Transverse colon (tissue), 4 donors: ENCODE results near the gene SAP30BP. TPM values are rescaled to one million over a fixed set of nuclear protein-coding genes. Genes with fewer than 3 reads are reported as not detected.

Experiments
- DNase-seq: peaks from one replicate; pipeline ENCODE4 v3.0.0-alpha.2; 2019
- H3K27ac ChIP-seq, 4 donors: fragments of 200-600 bp; sonication (generic); 2 replicates each; pipeline ENCODE4 v1.5.1; 2016 to 2018; ENCODE audit warnings: inconsistent platforms in 4 of 4
- H3K27me3 ChIP-seq: fragments of 200-600 bp; sonication (generic); 2 replicates; pipeline ENCODE4 v1.5.1; 2017; ENCODE audit warnings: inconsistent platforms
- H3K36me3 ChIP-seq, 4 donors: fragments of 200-600 bp; sonication (generic); 2 replicates each; pipeline ENCODE4 v1.5.1; 2017 to 2019; ENCODE audit warnings: inconsistent platforms in 4 of 4
- H3K4me1 ChIP-seq, 4 donors: fragments of 200-600 bp; sonication (generic); 2 replicates each; pipeline ENCODE4 v1.5.1; 2017 to 2020; ENCODE audit warnings: inconsistent platforms in 4 of 4
- H3K4me3 ChIP-seq, 4 donors: fragments of 200-600 bp; sonication (generic); 1 replicate in 1 of 4; 2 replicates in 3 of 4; pipeline versions ENCODE4 v1.5.1 to v1.6.1; 2017 to 2019; ENCODE audit warnings: inconsistent platforms in 4 of 4
- H3K9me3 ChIP-seq, 2 donors: fragments of 200-600 bp; sonication (generic); 2 replicates each; pipeline ENCODE4 v1.5.1; 2017 to 2019; ENCODE audit warnings: inconsistent platforms in 2 of 2
- EP300 ChIP-seq: sonication (generic); formaldehyde crosslinking; IDR thresholded peaks from one replicate; pipeline ENCODE4 v1.6.1; 2017; ENCODE audit warnings: antibody characterized with exemption, low read depth
- POLR2A ChIP-seq: fragments of 450-650 bp; IDR thresholded peaks from one replicate; pipeline ENCODE4 v1.6.1; 2016; ENCODE audit warnings: antibody characterized with exemption, mild to moderate bottlenecking, moderate library complexity
- POLR2AphosphoS5 ChIP-seq, 3 donors: sonication (generic); formaldehyde crosslinking; IDR thresholded peaks; one replicate each; pipeline ENCODE4 v1.6.1; 2016; ENCODE audit warnings: antibody characterized with exemption in 3 of 3
- WGBS, 2 donors: methylation state at CpG; one replicate each; pipeline ENCODE4 v1.1.5; 2018; ENCODE audit warnings: low coverage in 1 of 2; 5-methylcytosine and 5-hydroxymethylcytosine counted together
- in situ Hi-C, 4 donors: fragments of 200-750 bp; cut with MboI; loops; one replicate each; pipeline versions ENCODE4 v1.15.0 to v1.15.1; 2017; ENCODE audit warnings: low sequenced_read_pairs in 3 of 4, low pct_ligation_motif_present in 1 of 4, low pct_unique_long_range_greater_than_20kb in 1 of 4
- intact Hi-C: fragments of 100-400 bp; cut with DNase I; formaldehyde crosslinking; loops from one replicate; pipeline ENCODE4 v1.15.1; 2023; ENCODE audit warnings: low total_unique reads
- total RNA-seq, 4 donors: library from RNA; depleted of rRNA; stranded (reverse); fragments of >200 nt; gene quantifications; one replicate each; pipeline ENCODE4 v1.1.0, GENCODE V29; 2016
- TF ChIP-seq, protein P1 (sequence below), 5 experiments: fragments of 200-600 bp in 3 of 5; fragments of 450-650 bp in 2 of 5; sonication (generic) in 3 of 5; IDR thresholded peaks; 1 replicate in 2 of 5; 2 replicates in 3 of 5; pipeline ENCODE4 v1.5.1; 2016 to 2017; ENCODE audit warnings: antibody characterized with exemption in 5 of 5, inconsistent platforms in 3 of 5, mild to moderate bottlenecking in 2 of 5, moderate library complexity in 1 of 5

Gene SAP30BP
- total RNA-seq, 4 donors from 2014 or later: 49.0 to 83.8 (median 71.4) TPM

DNA sequence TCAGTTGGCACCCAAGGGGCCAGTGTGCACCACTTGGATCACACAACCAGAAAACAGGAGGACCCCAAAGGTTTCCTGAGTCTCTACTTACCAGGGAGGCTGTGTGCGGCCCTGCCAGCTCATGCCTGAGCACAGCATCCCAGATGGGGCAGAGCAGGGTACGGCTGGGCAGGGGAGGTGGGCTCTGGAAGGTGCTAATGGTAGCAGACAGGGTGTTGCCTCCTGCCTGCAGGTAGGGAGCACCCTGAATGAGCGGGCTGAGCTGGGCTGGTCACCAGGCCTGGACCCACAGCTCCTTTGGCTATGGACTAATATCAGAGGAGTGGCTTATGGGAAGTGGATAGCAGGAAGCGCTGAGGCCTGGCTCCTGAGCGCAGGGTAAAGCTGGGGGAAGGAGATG is 14.8 kb upstream of the SAP30BP start:
- WGBS, 2 donors: 98% methylated on average over 5 of the region's 5 CpGs; no CpG with 5 or more reads in 1 of the 2 donors
- peaks cover 0 to 7% (median 0%) of the 10 kb centered on the region in 4 donors for H3K4me1 ChIP-seq
- in situ Hi-C loops: no loop called here
- no peak for DNase-seq
- H3K27ac ChIP-seq: no peak overlapping the region
- no peaks in the 10 kb centered on the region for H3K9me3 ChIP-seq
- no peaks in the 10 kb centered on the region for H3K27me3 ChIP-seq
- intact Hi-C loops: no loop called here
- H3K4me3 ChIP-seq: no peak overlapping the region
- peaks cover 0 to 18% (median 0%) of the 10 kb centered on the region in 4 donors for H3K36me3 ChIP-seq
- TF ChIP-seq POLR2A (no peak), EP300 (no peak), POLR2AphosphoS5 (IDR thresholded peaks at IDR 0.05) (no peak)
- TF ChIP-seq, protein P1, sequence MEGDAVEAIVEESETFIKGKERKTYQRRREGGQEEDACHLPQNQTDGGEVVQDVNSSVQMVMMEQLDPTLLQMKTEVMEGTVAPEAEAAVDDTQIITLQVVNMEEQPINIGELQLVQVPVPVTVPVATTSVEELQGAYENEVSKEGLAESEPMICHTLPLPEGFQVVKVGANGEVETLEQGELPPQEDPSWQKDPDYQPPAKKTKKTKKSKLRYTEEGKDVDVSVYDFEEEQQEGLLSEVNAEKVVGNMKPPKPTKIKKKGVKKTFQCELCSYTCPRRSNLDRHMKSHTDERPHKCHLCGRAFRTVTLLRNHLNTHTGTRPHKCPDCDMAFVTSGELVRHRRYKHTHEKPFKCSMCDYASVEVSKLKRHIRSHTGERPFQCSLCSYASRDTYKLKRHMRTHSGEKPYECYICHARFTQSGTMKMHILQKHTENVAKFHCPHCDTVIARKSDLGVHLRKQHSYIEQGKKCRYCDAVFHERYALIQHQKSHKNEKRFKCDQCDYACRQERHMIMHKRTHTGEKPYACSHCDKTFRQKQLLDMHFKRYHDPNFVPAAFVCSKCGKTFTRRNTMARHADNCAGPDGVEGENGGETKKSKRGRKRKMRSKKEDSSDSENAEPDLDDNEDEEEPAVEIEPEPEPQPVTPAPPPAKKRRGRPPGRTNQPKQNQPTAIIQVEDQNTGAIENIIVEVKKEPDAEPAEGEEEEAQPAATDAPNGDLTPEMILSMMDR (IDR thresholded peaks at IDR 0.05): no peak

DNA sequence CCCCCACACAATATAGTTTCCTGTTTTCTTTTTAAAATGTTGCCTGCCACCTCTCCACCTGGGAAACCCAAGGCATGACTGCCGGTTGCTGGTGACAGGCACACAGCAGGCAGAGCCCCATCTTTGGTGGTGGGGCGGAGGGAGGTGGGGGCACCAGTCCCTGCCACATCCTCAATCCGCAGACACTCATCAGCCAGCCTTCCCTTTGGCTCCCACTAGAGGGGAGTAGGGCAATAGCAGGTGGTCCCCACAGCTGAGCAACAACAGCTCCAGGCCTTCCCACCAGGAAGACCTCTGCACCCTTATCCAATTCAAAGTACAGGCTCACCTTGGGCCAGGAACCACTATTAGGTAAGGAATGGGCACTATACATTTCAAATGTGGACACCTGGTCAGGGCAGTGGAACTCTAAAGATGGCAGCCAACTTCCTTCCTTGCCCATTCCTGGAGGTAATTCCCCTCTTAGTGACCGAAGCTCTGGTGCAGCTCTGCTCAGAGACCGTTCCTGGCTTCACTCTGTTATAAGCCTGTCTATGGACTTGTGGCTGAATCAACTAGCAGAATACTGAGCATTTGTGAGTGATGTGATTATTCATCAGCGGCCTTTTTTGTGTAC is 14.1 kb upstream of the SAP30BP start:
- peaks cover 0 to 25% (median 0%) of the 10 kb centered on the region in 4 donors for H3K36me3 ChIP-seq
- DNase-seq: no peak
- no peaks in the 10 kb centered on the region for H3K27me3 ChIP-seq
- 76 to 100% methylated on average over 1 to 6 of the region's 6 CpGs for WGBS, 2 donors
- in situ Hi-C loops: no loop called here
- TF ChIP-seq POLR2A: no peak
- TF ChIP-seq, protein P1 (IDR thresholded peaks at IDR 0.05): peak; percentile 38 to 60 (median 49)
- no peaks in the 10 kb centered on the region for H3K9me3 ChIP-seq
- no peak overlapping the region for H3K4me3 ChIP-seq
- no peak overlapping the region for H3K27ac ChIP-seq
- peaks cover 0 to 7% (median 0%) of the 10 kb centered on the region in 4 donors for H3K4me1 ChIP-seq
- intact Hi-C loops: no loop called here

DNA sequence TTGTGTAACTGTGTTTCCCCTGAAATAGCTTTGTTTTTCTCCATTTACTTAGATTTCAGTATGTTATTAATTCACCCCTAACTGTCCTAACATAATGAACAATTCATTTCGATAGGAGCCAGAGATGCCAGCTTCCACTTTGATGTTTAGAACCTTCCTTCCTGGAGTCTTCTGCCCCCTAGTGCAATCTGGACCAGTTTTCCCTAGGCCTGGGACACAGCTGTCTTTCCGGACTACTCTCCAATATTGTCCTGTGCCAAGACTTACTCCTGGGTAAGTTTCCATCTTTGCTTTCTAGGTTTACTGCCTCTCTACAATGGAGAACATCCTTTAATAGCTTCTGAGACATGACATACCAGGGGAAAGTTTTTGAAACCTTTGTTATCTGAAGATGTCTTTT is 13.0 kb upstream of the SAP30BP start:
- TF ChIP-seq EP300: no peak
- TF ChIP-seq, protein P1 (IDR thresholded peaks at IDR 0.05): peak in 1 of 5 experiments; percentile 24

DNA sequence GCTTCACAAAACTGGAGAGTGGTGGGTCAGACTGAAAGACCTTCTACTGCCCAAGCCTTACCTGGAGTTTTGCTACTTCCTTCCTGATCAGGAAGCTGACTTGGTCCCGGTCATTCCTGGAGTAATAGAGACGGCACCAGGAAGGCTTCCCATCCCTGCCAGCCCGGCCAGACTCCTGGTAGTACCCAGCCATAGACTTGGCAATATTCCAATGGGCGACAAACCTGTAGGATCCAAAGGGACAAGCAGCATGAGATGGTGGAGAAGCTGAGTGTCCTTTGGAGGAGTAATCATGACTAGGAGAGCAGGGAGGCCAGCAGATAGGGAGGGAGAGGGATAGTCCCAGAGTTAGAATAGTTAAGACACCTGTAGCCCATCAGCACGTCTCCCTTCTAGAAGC is 8.9 kb upstream of the SAP30BP start:
- H3K4me3 ChIP-seq: no peak overlapping the region
- no peak overlapping the region for H3K27ac ChIP-seq
- in situ Hi-C loops (no loop called here), intact Hi-C loops (no loop called here)
- TF ChIP-seq POLR2A (no peak), EP300 (no peak), POLR2AphosphoS5 (IDR thresholded peaks at IDR 0.05) (no peak)
- TF ChIP-seq, protein P1 (IDR thresholded peaks at IDR 0.05): no peak
- 77 to 88% methylated on average over 2 to 5 of the region's 5 CpGs for WGBS, 2 donors
- H3K36me3 ChIP-seq: peaks cover 0 to 44% (median 7%) of the 10 kb centered on the region in 4 donors
- DNase-seq: no peak
- H3K9me3 ChIP-seq: no peaks in the 10 kb centered on the region
- H3K27me3 ChIP-seq: no peaks in the 10 kb centered on the region
- H3K4me1 ChIP-seq: no peaks in the 10 kb centered on the region

More for the DNA sequence above, 13.0 kb upstream of the SAP30BP start:
- Histone ChIP-seq H3K27ac (no peak overlapping the region), H3K36me3 (peaks cover 0 to 26% (median 0%) of the 10 kb centered on the region in 4 donors), H3K27me3 (no peaks in the 10 kb centered on the region), H3K9me3 (no peaks in the 10 kb centered on the region), H3K4me3 (no peak overlapping the region), H3K4me1 (peaks cover 0 to 7% (median 0%) of the 10 kb centered on the region in 4 donors)
- intact Hi-C loops: no loop called here
- in situ Hi-C loops: no loop called here
- DNase-seq: no peak
- 36 to 55% methylated on average over 2 of the region's 2 CpGs for WGBS, 2 donors
